OCI-LY1 (cell line): ENCODE measurements around the gene HBP1.

Experiments
- H2AFZ ChIP-seq: fragments of 200-600 bp; sonication (generic), shearing (Covaris generic); 2 replicates; pipeline ENCODE4 v1.6.0; 2014; ENCODE audit warnings: antibody characterized with exemption, mild to moderate bottlenecking, low read length
- H3F3A ChIP-seq: fragments of 200-600 bp; sonication (generic), shearing (Covaris generic); 2 replicates; pipeline ENCODE4 v1.6.0; 2014; ENCODE audit warnings: mild to moderate bottlenecking, antibody characterized with exemption, low read length, moderate library complexity; ENCODE audit not compliant: insufficient read depth
- H3K27ac ChIP-seq: fragments of 200-600 bp; sonication (generic); 2 replicates; pipeline ENCODE4 v1.5.1; 2014; ENCODE audit warnings: low read length, mixed run types, mild to moderate bottlenecking, low read depth; ENCODE audit not compliant: poor library complexity, severe bottlenecking
- H3K27me3 ChIP-seq: fragments of 200-600 bp; sonication (generic); 2 replicates; pipeline ENCODE4 v1.6.0; 2014; ENCODE audit warnings: antibody characterized with exemption, mild to moderate bottlenecking, low read length, moderate library complexity; ENCODE audit not compliant: insufficient read depth
- H3K36me3 ChIP-seq: fragments of 200-600 bp; sonication (generic); 2 replicates; pipeline ENCODE4 v1.6.1; 2014; ENCODE audit warnings: mild to moderate bottlenecking, antibody characterized with exemption, low read length, moderate library complexity, mixed read lengths; ENCODE audit not compliant: insufficient read depth
- H3K4me1 ChIP-seq: fragments of 200-600 bp; sonication (generic); 2 replicates; pipeline ENCODE4 v1.5.1; 2014; ENCODE audit warnings: mild to moderate bottlenecking, low read length, moderate library complexity; ENCODE audit not compliant: insufficient read depth, severe bottlenecking
- H3K4me2 ChIP-seq: fragments of 200-600 bp; sonication (generic), shearing (Covaris generic); 2 replicates; pipeline ENCODE4 v1.6.1; 2014; ENCODE audit warnings: low read length
- H3K4me3 ChIP-seq: fragments of 200-600 bp; sonication (generic); 2 replicates; pipeline ENCODE4 v1.5.1; 2014; ENCODE audit warnings: low read length, low read depth, mild to moderate bottlenecking, mixed read lengths; ENCODE audit not compliant: poor library complexity, severe bottlenecking
- H3K79me2 ChIP-seq: fragments of 200-600 bp; shearing (Covaris generic); 2 replicates; pipeline ENCODE4 v1.6.1; 2016; ENCODE audit warnings: mixed run types, low read length, mixed read lengths; ENCODE audit not compliant: insufficient read depth
- H3K9ac ChIP-seq: fragments of 200-600 bp; sonication (generic), shearing (Covaris generic); 2 replicates; pipeline ENCODE4 v1.6.1; 2014; ENCODE audit warnings: mild to moderate bottlenecking, low read length, mixed read lengths
- H3K9me2 ChIP-seq: fragments of 200-600 bp; sonication (generic), shearing (Covaris generic); 2 replicates; pipeline ENCODE4 v1.6.1; 2014; ENCODE audit warnings: low read depth, mild to moderate bottlenecking, low read length, mixed read lengths
- H3K9me3 ChIP-seq: fragments of 200-600 bp; shearing (Covaris generic); 2 replicates; pipeline ENCODE4 v1.6.1; 2014; ENCODE audit warnings: low read length, mixed read lengths
- H4K20me1 ChIP-seq: fragments of 200-600 bp; sonication (generic), shearing (Covaris generic); 2 replicates; pipeline ENCODE4 v1.6.0; 2016; ENCODE audit warnings: mild to moderate bottlenecking, low read length; ENCODE audit not compliant: insufficient read depth
- CTCF ChIP-seq: fragments of 200-600 bp; sonication (generic), shearing (Covaris generic); IDR thresholded peaks from 2 replicates; pipeline ENCODE4 v1.5.1; 2017; ENCODE audit warnings: mild to moderate bottlenecking, antibody characterized with exemption, low read length, moderate library complexity, mixed read lengths
- EZH2 ChIP-seq: fragments of 200-600 bp; sonication (generic), shearing (Covaris generic); IDR thresholded peaks from 2 replicates; pipeline ENCODE4 v1.8.0; 2017; ENCODE audit warnings: borderline replicate concordance, mixed run types, mild to moderate bottlenecking, antibody characterized with exemption, low read length, moderate library complexity, mixed read lengths

The HBP1 gene

GRCh38 chr7:107206706-107207105 lies 37.9 kb downstream of the HBP1 start:
- H3K36me3 ChIP-seq: peaks cover 56% of the 10 kb centered on the region; the same call in 1 of the 2 replicates

GRCh38 chr7:107207459-107207858 lies 38.7 kb downstream of the HBP1 start:
- no peaks in the 10 kb centered on the region for H3F3A ChIP-seq
- no peaks in the 10 kb centered on the region for H3K9me3 ChIP-seq
- H3K4me2 ChIP-seq: no peak overlapping the region
- H4K20me1 ChIP-seq: no peaks in the 10 kb centered on the region
- H3K36me3 ChIP-seq: peaks cover 48% of the 10 kb centered on the region; the same call in 1 of the 2 replicates
- H3K27me3 ChIP-seq: no peaks in the 10 kb centered on the region
- H3K9ac ChIP-seq: no peak overlapping the region
- H3K27ac ChIP-seq: no peak overlapping the region
- no peak for TF ChIP-seq EZH2
- no peak for TF ChIP-seq CTCF
- peaks cover 4% of the 10 kb centered on the region for H3K4me1 ChIP-seq
- H3K9me2 ChIP-seq: no peaks in the 10 kb centered on the region
- no peaks in the 10 kb centered on the region for H3K79me2 ChIP-seq
- H2AFZ ChIP-seq: no peak overlapping the region
- no peak overlapping the region for H3K4me3 ChIP-seq

More at GRCh38 chr7:107206706-107207105, 37.9 kb downstream of the HBP1 start:
- H3K9ac ChIP-seq: no peak overlapping the region
- no peak overlapping the region for H2AFZ ChIP-seq
- H3F3A ChIP-seq: no peaks in the 10 kb centered on the region
- no peak overlapping the region for H3K27ac ChIP-seq
- H3K4me1 ChIP-seq: peaks cover 4% of the 10 kb centered on the region
- H3K27me3 ChIP-seq: no peaks in the 10 kb centered on the region
- H3K9me3 ChIP-seq: no peaks in the 10 kb centered on the region
- TF ChIP-seq EZH2 (no peak), CTCF (no peak)
- no peaks in the 10 kb centered on the region for H4K20me1 ChIP-seq
- H3K4me2 ChIP-seq: no peak overlapping the region
- H3K4me3 ChIP-seq: no peak overlapping the region
- H3K79me2 ChIP-seq: no peaks in the 10 kb centered on the region
- H3K9me2 ChIP-seq: no peaks in the 10 kb centered on the region

GRCh38 chr7:107208024-107208521 lies 39.3 kb downstream of the HBP1 start:
- Histone ChIP-seq H3K9ac (no peak overlapping the region), H3K27ac (no peak overlapping the region)

More at GRCh38 chr7:107208024-107208521, 39.3 kb downstream of the HBP1 start:
- Histone ChIP-seq H3K4me2 (no peak overlapping the region), H3K9me3 (no peaks in the 10 kb centered on the region), H3K36me3 (peaks cover 42% of the 10 kb centered on the region; the same call in 1 of the 2 replicates), H3K9me2 (no peaks in the 10 kb centered on the region), H3K79me2 (no peaks in the 10 kb centered on the region), H3K4me1 (peaks cover 4% of the 10 kb centered on the region), H3F3A (no peaks in the 10 kb centered on the region), H2AFZ (no peak overlapping the region), H4K20me1 (no peaks in the 10 kb centered on the region), H3K4me3 (no peak overlapping the region), H3K27me3 (no peaks in the 10 kb centered on the region)
- TF ChIP-seq CTCF (no peak), EZH2 (no peak)
